Spleen (tissue), 11 donors: ENCODE measurements around the gene STIM1. TPM values are rescaled to one million over a fixed set of nuclear protein-coding genes. Genes with fewer than 3 reads are reported as not detected.

Experiments
- DNase-seq: peaks from one replicate; pipeline ENCODE4 v3.0.0-alpha.2; 2020
- H3K27ac ChIP-seq, 8 donors: fragments of 200-600 bp; sonication (generic) in 7 of 8; 1 replicate in 4 of 8; 2 replicates in 4 of 8; pipeline versions ENCODE4 v1.5.0 to v1.8.0; 2016 to 2021; ENCODE audit warnings: inconsistent platforms in 4 of 8, mild to moderate bottlenecking in 4 of 8, moderate library complexity in 1 of 8
- H3K27me3 ChIP-seq, 7 donors: fragments of 200-600 bp; sonication (generic) in 6 of 7; replicated peaks in 1 of 7; 1 replicate in 4 of 7; 2 replicates in 3 of 7; pipeline versions ENCODE4 v1.5.0 to v1.8.0; 2016 to 2021; ENCODE audit warnings: inconsistent platforms in 3 of 7, mild to moderate bottlenecking in 1 of 7
- H3K36me3 ChIP-seq, 6 donors: fragments of 200-600 bp; sonication (generic) in 5 of 6; 1 replicate in 4 of 6; 2 replicates in 2 of 6; pipeline versions ENCODE4 v1.5.0 to v1.8.0; 2016 to 2021; ENCODE audit warnings: inconsistent platforms in 2 of 6
- H3K4me1 ChIP-seq, 6 donors: fragments of 200-600 bp; sonication (generic) in 5 of 6; 1 replicate in 3 of 6; 2 replicates in 3 of 6; pipeline versions ENCODE4 v1.5.0 to v1.8.0; 2016 to 2021; ENCODE audit warnings: inconsistent platforms in 3 of 6
- H3K4me3 ChIP-seq, 8 donors: fragments of 200-600 bp; sonication (generic) in 7 of 8; 1 replicate in 4 of 8; 2 replicates in 4 of 8; pipeline versions ENCODE4 v1.5.0 to v1.8.0; 2016 to 2021; ENCODE audit warnings: inconsistent platforms in 4 of 8, mild to moderate bottlenecking in 4 of 8, moderate library complexity in 2 of 8
- H3K9me3 ChIP-seq, 8 donors: fragments of 200-600 bp; sonication (generic) in 7 of 8; 1 replicate in 4 of 8; 2 replicates in 4 of 8; pipeline versions ENCODE4 v1.5.0 to v1.8.0; 2016 to 2021; ENCODE audit warnings: inconsistent platforms in 4 of 8
- CTCF ChIP-seq, 11 experiments: fragments of 200-600 bp in 7 of 11; fragments of 450-650 bp in 4 of 11; sonication (generic) in 4 of 11; IDR thresholded peaks in 8 of 11; conservative IDR thresholded peaks in 3 of 11; 1 replicate in 7 of 11; 2 replicates in 4 of 11; pipeline versions ENCODE4 v1.4.0 to v1.8.0; 2016 to 2021; ENCODE audit warnings: antibody characterized with exemption in 11 of 11, inconsistent platforms in 4 of 11, mild to moderate bottlenecking in 1 of 11
- POLR2A ChIP-seq, 3 donors: fragments of 450-650 bp; IDR thresholded peaks; one replicate each; pipeline ENCODE4 v1.5.1; 2017; ENCODE audit warnings: antibody characterized with exemption in 3 of 3, mild to moderate bottlenecking in 1 of 3
- POLR2AphosphoS5 ChIP-seq, 3 donors: sonication (generic); formaldehyde crosslinking; IDR thresholded peaks; one replicate each; pipeline ENCODE4 v1.5.1; 2017; ENCODE audit warnings: antibody characterized with exemption in 3 of 3
- WGBS, 5 donors: extraction: QIAGEN DNeasy Blood & Tissue Kit in 3 of 5; methylation state at CpG; one replicate each; pipeline versions ENCODE4 v1.1.5 to v1.1.7; 2013 to 2018; 5-methylcytosine and 5-hydroxymethylcytosine counted together
- intact Hi-C: fragments of 100-400 bp; cut with DNase I; formaldehyde crosslinking; loops from one replicate; pipeline ENCODE4 v1.15.0; 2023; ENCODE audit warnings: low total_unique reads
- polyA plus RNA-seq, 3 donors: library from polyadenylated mRNA; stranded (reverse); fragments of 200-250 nt; gene quantifications; one replicate each; pipeline ENCODE4 v1.2.1, GENCODE V29; 2013
- total RNA-seq, 7 donors: library from RNA; depleted of rRNA in 3 of 7; stranded (reverse); fragments of >200 nt in 3 of 7; fragmentation: NEBNext Ultra II Directional in 4 of 7; extraction: Animal tissue kit (Norgen Biotek cat#: 25700) in 4 of 7; gene quantifications; one replicate each; pipeline versions ENCODE4 v1.1.0 to v1.2.1, GENCODE V29; 2016 to 2021
- donor health status: healthy with polysubstance abuse.
- donor health status: DM: no; HTN: no; CAD: no; lungs with moderate emphysema.
- donor health status: DM: no; HTN: no; CAD: no.
- donor health status: Bipolar disorder and iron deficiency.
- donor health status: healthy.
- donor health status: DM: no; HTN: no; CAD: no.
- donor health status: DM: yes; HTN: yes; CAD: no.

The STIM1 gene
- total and polyA plus RNA-seq, 10 donors, result 13.0 to 85.2 (median 58.0) TPM

DNA sequence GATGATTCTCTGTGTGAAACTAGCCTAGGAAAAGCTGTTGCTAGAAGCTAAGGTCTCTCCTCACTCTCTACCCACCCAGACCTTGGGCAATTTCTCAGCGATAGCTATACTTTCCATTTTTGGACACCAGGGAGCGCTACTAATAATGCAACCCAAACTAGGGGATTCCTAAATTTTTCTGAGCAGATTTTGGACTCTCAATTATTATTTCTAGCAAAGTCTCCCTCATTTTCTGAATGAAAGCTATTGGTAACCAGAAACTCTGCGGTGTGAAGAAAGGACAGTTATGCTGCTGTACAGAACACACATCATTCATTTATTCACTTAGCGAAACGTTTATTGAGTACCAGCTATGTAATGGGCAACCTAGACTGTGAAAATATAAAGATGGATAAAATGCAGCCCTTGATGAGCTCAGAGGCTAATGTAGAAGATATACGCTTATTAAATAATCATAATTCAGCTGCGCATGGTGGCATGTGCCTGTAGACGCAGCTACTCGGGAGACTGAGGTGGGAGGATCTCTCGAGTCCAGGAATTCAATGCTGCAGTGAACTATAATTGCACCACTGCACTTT lies 6.1 kb upstream of the STIM1 start:
- Histone ChIP-seq H3K36me3 (no peaks in the 10 kb centered on the region), H3K27ac (no peak overlapping the region), H3K27me3 (no peaks in the 10 kb centered on the region), H3K4me1 (peaks cover 7 to 31% (median 21%) of the 10 kb centered on the region in 6 donors), H3K9me3 (no peaks in the 10 kb centered on the region), H3K4me3 (no peak overlapping the region)
- DNase-seq, result no peak
- WGBS, 5 donors, result 63 to 70% (median 67%) methylated on average over 10 of the region's 10 CpGs
- intact Hi-C loops, result no loop called here
- peak; percentile 52 to 86 (median 77) for TF ChIP-seq CTCF (IDR thresholded peaks at IDR 0.05 in 8 of 11, conservative IDR thresholded peaks at IDR 0.05 in 3 of 11)
- TF ChIP-seq POLR2AphosphoS5 (IDR thresholded peaks at IDR 0.05), result no peak

DNA sequence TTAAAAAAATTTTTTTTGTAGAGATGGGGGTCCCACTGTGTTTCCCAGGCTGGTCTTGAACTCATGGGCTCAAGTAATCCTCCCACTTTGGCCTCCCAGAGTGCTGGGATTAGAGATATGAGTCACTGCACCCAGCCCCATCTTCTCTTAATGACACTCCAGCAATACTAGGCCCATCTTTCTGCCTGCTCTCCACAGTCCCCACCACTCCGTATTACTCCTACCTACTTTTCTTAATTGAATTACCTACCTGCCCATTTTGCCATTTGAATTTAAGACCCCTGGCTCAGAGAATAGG lies 2.0 kb upstream of the STIM1 start:
- DNase-seq, result no peak
- Histone ChIP-seq H3K36me3 (no peaks in the 10 kb centered on the region), H3K4me1 (peaks cover 22 to 61% (median 50%) of the 10 kb centered on the region in 6 donors), H3K27me3 (no peaks in the 10 kb centered on the region), H3K4me3 (no peak overlapping the region), H3K27ac (peak overlapping the region; percentile 85 to 100 (median 98)), H3K9me3 (no peaks in the 10 kb centered on the region)
- intact Hi-C loops, result no loop called here
- no peak for TF ChIP-seq POLR2A (IDR thresholded peaks at IDR 0.05)
- TF ChIP-seq POLR2AphosphoS5 (IDR thresholded peaks at IDR 0.05), result no peak
- no peak for TF ChIP-seq CTCF (IDR thresholded peaks at IDR 0.05 in 8 of 11, conservative IDR thresholded peaks at IDR 0.05 in 3 of 11)
- 93 to 100% (median 97%) methylated on average over 1 of the region's 1 CpG for WGBS, 5 donors

DNA sequence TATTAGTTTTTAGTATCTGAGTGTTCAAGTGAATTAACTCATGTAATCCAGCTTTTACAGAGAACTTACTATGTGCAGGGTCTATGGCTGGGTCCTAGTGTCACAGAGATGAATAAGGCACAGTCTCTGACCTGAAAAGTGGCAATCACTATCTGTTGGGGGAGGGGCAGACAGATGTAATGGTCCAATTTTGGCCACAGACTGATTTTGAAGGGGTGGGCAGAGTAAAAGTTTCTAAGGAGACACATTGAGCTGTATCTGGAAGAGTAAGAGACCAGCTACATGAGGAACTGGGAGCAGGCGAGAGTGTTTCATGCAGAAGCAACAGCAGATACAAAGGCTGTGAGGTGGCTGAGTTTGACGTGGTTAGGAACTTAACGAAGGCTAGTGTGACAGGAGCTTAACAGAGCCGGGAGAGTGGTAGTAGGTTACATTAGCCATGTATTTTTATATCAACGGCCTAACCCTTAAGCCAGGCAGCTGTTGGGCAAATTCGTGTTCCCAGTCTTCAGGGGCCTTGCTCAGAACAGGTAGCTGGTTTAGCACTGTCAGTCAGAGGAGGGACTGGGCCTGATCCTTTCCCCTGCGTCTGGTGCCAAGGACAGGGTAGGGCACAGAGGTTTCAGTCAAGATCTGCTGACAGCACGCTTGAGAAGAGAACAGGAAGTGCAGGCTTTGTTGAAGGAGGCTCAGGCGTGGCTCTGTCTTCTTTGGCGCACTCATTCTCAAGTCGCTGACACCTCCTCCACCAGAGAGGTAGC lies 1.4 kb upstream of the STIM1 start:
- DNase-seq, result peak; percentile 90
- WGBS, 5 donors, result 24 to 33% (median 28%) methylated on average over 11 of the region's 11 CpGs
- Histone ChIP-seq H3K27me3 (no peaks in the 10 kb centered on the region), H3K36me3 (no peaks in the 10 kb centered on the region), H3K27ac (peak overlapping the region; percentile 85 to 100 (median 98)), H3K4me1 (peaks cover 26 to 66% (median 56%) of the 10 kb centered on the region in 6 donors), H3K4me3 (peak overlapping the region; percentile 85 to 94 (median 92)), H3K9me3 (no peaks in the 10 kb centered on the region)
- TF ChIP-seq CTCF (IDR thresholded peaks at IDR 0.05 in 8 of 11, conservative IDR thresholded peaks at IDR 0.05 in 3 of 11), result no peak
- peak in 2 of 3 donors; percentile 4 to 85 for TF ChIP-seq POLR2AphosphoS5 (IDR thresholded peaks at IDR 0.05)
- TF ChIP-seq POLR2A (IDR thresholded peaks at IDR 0.05), result peak in 1 of 3 donors; percentile 6
- intact Hi-C loops, result loop anchor here (2.0 kb wide), 1 partner anchor 219 kb away; no protein-coding TSS in a partner anchor

DNA sequence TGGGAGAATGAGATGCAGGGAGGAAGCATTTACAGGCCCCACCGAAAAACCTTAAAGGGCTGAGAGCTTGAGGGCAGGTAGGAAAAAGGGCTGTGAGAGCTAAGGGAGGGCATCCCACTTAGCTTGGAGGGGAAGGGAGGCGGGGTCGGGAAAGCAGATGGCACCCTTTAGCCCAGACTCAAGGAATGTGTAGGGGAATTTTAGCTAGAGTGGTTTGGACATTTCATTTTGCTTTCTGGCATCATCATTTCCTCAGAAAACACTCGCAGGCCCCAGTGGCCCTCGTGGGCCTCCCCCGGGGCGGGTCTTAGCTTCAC lies 846 bp upstream of the STIM1 start:
- H3K27ac ChIP-seq, result peak overlapping the region; percentile 85 to 100 (median 98)
- 9 to 15% (median 11%) methylated on average over 7 of the region's 7 CpGs for WGBS, 5 donors
- peaks cover 29 to 66% (median 56%) of the 10 kb centered on the region in 6 donors for H3K4me1 ChIP-seq
- H3K4me3 ChIP-seq, result peak overlapping the region; percentile 85 to 94 (median 92)
- DNase-seq, result no peak
- no peaks in the 10 kb centered on the region for H3K36me3 ChIP-seq
- TF ChIP-seq POLR2AphosphoS5 (IDR thresholded peaks at IDR 0.05) (no peak), POLR2A (IDR thresholded peaks at IDR 0.05) (no peak)
- H3K9me3 ChIP-seq, result no peaks in the 10 kb centered on the region
- intact Hi-C loops, result loop anchor here (2.0 kb wide), 1 partner anchor 218 kb away; no protein-coding TSS in a partner anchor
- H3K27me3 ChIP-seq, result no peaks in the 10 kb centered on the region
